ENCODE results near the gene EPC1.
A peak's percentile ranks its signal among the peaks of the same experiment; 100 is the strongest.
"Not testable (repeated sequence)": the region's sequence is repeated elsewhere in the genome, so short reads cannot be mapped to it uniquely, and the experiment has no call there.

The EPC1 gene, protein sequence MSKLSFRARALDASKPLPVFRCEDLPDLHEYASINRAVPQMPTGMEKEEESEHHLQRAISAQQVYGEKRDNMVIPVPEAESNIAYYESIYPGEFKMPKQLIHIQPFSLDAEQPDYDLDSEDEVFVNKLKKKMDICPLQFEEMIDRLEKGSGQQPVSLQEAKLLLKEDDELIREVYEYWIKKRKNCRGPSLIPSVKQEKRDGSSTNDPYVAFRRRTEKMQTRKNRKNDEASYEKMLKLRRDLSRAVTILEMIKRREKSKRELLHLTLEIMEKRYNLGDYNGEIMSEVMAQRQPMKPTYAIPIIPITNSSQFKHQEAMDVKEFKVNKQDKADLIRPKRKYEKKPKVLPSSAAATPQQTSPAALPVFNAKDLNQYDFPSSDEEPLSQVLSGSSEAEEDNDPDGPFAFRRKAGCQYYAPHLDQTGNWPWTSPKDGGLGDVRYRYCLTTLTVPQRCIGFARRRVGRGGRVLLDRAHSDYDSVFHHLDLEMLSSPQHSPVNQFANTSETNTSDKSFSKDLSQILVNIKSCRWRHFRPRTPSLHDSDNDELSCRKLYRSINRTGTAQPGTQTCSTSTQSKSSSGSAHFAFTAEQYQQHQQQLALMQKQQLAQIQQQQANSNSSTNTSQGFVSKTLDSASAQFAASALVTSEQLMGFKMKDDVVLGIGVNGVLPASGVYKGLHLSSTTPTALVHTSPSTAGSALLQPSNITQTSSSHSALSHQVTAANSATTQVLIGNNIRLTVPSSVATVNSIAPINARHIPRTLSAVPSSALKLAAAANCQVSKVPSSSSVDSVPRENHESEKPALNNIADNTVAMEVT

DNA sequence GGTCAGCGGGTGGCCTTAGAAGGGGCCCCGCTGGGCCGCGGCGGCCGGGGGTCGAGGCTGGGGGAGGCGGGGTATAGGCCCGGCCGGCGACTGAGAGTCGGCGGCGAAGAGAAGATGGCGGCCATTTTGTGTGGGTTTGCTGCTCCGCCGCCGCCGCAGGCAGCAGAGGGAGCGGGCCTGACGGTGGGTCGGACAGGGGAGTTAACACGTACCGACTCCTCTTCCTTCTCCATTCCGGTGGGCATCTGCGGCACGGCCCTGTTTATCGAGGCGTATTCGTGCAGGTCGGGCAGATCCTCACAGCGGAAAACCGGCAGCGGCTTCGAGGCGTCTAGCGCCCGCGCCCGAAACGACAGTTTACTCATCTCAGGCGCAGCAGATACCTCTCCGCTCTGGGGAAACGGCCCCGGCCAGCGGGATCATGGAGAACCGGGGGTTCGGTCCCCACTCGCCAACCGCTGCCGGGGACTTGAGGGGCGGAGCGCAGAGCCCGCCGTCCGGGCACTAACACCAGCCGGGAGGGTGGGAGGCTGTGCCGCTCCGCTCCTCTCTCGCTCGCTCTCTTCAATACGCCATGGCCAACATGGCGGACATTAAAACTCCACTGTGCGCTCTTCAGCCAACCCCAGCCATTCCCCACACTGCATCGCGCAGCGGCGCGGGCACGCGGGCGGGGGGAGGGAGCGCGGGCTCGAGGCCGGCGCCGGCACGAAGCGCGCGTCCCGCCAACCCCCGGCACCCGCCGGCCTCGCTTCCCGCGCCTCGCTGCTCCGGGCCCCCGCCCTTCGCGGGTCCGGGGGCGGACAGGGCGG, at the start of gene EPC1:
Gene EPC1, minus strand, starts transcription at position 608 of the 812 bp plus-strand sequence. Its CDS starts 243 bp downstream, at position 365.
- H3K27ac Mint-ChIP-seq = peak within 1 kb of the TSS; percentile 99
- peaks cover 66% of the 10 kb centered on the region for H3K4me1 Mint-ChIP-seq (ENCODE audit: low read depth)
- no peaks in the 10 kb centered on the region for H3K27me3 Mint-ChIP-seq
- no peaks in the 10 kb centered on the region for H3K9me3 Mint-ChIP-seq (ENCODE audit: low read depth)
- peak within 1 kb of the TSS; percentile 96 for H3K4me3 Mint-ChIP-seq
- H3K36me3 Mint-ChIP-seq = peaks cover 6% of the 10 kb centered on the region

DNA sequence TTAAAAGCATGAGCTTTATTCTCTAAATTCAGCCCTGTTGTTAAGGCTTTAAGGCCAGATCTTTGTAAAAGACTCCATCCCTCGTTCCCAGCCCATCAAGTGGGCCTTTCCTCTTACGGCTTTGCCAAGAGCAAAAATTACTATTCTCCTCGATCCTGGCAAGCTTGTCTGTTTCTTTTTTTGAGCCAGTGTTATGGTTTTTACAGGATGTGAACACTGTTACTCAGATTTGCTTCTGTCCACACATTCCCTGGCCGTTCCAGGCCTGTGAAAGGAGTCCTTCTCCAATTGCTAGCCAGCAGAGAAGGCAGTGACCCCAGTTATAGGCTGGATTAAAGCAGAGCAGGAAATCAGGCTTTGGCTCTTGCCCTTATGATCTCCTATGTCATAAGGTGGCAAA, 47.0 kb upstream of the EPC1 start:
- no peaks in the 10 kb centered on the region for H3K36me3 Mint-ChIP-seq
- no peak overlapping the region for H3K27ac Mint-ChIP-seq
- no peaks in the 10 kb centered on the region for H3K4me1 Mint-ChIP-seq (ENCODE audit: low read depth)
- H3K27me3 Mint-ChIP-seq = no peaks in the 10 kb centered on the region
- H3K4me3 Mint-ChIP-seq = no peak overlapping the region
- no peaks in the 10 kb centered on the region for H3K9me3 Mint-ChIP-seq (ENCODE audit: low read depth)

DNA sequence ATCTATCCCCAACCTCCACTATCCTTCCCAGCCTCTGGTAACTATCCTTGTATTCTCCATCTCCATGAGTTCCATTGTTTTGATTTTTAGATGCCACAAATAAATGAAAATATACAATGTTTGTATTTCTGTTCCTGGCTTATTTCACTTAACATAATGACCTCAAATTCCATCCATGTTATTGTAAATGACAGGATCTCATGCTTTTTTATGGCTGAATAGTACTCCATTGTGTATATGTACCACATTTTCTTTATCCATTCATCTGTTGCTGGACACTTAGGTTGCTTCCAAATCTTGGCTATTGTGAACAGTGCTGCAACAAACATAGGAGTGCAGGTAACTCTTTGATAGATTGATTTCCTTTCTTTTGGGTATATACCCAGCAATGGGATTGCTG, 45.3 kb upstream of the EPC1 start:
- not testable (repeated sequence) for H3K9me3 Mint-ChIP-seq (ENCODE audit: low read depth); H3K4me1 Mint-ChIP-seq (ENCODE audit: low read depth); H3K36me3 Mint-ChIP-seq; H3K27ac Mint-ChIP-seq; H3K27me3 Mint-ChIP-seq; H3K4me3 Mint-ChIP-seq

DNA sequence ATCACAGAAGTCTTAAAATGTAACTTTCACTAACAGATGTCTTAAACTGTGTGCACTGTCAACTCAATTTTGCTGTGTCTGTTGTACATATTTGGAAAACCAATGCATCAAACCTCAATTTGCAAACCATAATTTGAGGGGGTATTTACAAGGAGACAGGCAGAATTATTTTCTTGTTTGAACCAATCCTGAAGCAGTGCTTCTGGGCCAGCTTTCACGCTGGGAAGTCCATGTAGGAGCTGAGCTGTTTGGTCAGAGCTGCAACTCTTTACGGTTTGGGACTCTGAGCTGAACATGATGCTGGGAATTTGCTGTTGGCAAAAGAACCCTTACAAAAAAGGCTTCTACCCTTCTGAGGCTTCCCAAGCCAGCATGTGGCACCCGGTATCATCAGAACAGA, 43.2 kb upstream of the EPC1 start:
- Mint-ChIP-seq H3K4me1 (ENCODE audit: low read depth) (peaks cover 8% of the 10 kb centered on the region), H3K4me3 (no peak overlapping the region), H3K27ac (no peak overlapping the region), H3K36me3 (no peaks in the 10 kb centered on the region), H3K9me3 (ENCODE audit: low read depth) (no peaks in the 10 kb centered on the region), H3K27me3 (no peaks in the 10 kb centered on the region)

DNA sequence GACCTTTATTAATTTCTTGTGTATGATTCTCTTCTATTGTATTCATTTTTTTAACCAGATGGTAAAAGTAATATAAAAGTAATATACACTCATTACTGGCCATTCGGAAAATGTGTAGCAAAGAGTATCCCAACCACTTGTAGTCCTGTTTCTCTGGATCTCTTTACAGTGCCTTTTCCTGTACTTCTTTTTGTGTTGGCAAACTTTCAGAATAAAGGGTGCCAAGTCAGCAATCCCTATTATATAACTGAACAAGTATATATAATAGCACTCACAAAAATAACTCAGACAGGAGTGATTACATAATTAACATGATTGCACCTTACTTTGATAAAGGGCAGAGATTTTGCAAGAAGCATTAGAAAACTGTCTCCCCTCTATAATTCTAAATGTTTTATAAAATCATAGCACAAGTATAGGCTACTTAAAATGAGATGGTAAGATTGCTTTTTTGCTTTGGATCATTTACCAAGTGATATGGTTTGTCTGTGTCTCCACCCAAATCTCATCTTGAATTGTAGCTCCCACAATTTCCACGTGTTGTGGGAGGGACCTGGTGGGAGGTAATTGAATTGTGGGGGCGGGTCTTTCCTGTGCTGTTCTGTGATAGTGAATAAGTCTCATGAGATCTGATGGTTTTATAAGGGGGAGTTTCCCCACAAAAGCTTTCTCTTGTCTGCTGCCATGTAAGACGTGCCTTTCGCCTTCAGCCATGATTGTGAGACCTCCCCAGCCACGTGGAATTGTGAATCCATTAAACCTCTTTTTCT, 41.5 kb upstream of the EPC1 start:
- no peak overlapping the region for H3K4me3 Mint-ChIP-seq
- H3K27ac Mint-ChIP-seq = no peak overlapping the region
- no peaks in the 10 kb centered on the region for H3K27me3 Mint-ChIP-seq
- no peaks in the 10 kb centered on the region for H3K9me3 Mint-ChIP-seq (ENCODE audit: low read depth)
- peaks cover 8% of the 10 kb centered on the region for H3K4me1 Mint-ChIP-seq (ENCODE audit: low read depth)
- H3K36me3 Mint-ChIP-seq = no peaks in the 10 kb centered on the region

DNA sequence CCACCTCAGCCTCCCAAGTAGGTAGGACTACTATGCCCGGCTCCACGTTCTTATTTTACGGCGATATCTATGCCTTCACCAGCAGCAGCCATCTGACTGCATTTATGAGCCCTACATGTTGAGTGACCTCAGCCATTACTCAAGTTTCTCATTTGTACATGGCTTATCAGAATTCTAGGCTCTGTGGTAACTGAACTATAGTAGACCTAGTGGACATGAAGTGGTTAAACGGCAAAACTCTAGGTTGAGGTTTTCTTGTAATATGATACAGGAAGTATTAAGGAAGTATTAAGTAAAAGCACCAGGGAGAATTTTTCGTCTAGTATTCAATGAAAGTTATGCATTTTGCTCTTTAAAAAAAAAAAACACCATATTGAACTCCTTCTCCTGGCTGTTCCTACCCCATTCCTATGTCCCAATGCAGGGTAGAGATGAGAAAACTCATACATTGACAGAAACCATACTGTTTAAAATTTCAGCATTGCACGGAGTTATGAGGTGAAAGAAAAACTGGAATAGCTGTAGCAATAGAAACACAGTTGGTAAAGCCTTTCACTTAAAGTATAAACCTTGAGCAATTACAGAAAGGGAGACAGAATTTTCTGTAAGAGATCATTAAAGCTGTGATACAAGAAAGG, 39.8 kb upstream of the EPC1 start:
- H3K4me1 Mint-ChIP-seq (ENCODE audit: low read depth) = peaks cover 8% of the 10 kb centered on the region
- no peaks in the 10 kb centered on the region for H3K36me3 Mint-ChIP-seq
- H3K27me3 Mint-ChIP-seq = no peaks in the 10 kb centered on the region
- H3K27ac Mint-ChIP-seq = no peak overlapping the region
- peak overlapping the region; percentile 8 for H3K4me3 Mint-ChIP-seq
- no peaks in the 10 kb centered on the region for H3K9me3 Mint-ChIP-seq (ENCODE audit: low read depth)

DNA sequence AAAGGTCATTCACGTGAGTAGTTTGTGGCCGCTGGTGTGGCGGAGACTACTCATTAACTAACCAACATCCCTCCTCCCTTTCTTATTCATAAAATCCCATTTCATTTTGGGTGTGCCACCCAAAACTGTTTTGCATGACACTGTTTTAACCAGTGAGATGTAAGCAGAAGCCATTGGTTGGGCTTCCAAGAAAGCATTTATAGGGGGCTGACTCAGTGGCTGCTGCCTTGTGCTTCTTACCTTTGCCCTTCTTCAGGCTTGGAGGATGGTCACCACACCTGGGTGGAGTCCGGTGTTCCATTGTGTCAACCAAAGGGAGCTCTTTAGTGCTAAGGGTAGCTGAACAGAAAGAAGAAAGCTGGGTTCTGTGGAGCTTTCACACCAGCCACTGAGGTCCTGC, 37.2 kb upstream of the EPC1 start:
- H3K27ac Mint-ChIP-seq = no peak overlapping the region
- H3K27me3 Mint-ChIP-seq = no peaks in the 10 kb centered on the region
- no peaks in the 10 kb centered on the region for H3K36me3 Mint-ChIP-seq
- peaks cover 8% of the 10 kb centered on the region for H3K4me1 Mint-ChIP-seq (ENCODE audit: low read depth)
- no peak overlapping the region for H3K4me3 Mint-ChIP-seq
- no peaks in the 10 kb centered on the region for H3K9me3 Mint-ChIP-seq (ENCODE audit: low read depth)

DNA sequence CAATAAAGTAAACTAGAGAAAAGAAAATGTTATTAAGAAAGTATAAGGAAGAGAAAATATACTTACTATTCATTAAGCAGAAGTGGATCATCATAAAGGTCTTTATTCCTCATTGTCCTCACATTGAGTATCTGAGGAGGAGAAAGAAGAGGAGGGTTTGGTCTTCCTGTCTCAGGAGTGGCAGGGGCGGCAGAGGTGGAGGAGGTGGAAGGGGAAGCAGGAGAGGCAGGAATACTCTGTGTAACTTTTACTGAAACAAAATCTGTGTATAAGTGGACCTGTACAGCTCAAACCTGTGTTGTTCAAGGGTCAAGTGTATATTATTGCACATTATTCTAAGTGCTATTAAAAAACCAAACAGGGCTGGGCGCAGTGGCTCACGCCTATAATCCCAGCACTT, 34.2 kb upstream of the EPC1 start:
- Mint-ChIP-seq H3K4me1 (ENCODE audit: low read depth) (peaks cover 6% of the 10 kb centered on the region), H3K27me3 (no peaks in the 10 kb centered on the region), H3K9me3 (ENCODE audit: low read depth) (no peaks in the 10 kb centered on the region), H3K27ac (peak overlapping the region; percentile 42), H3K36me3 (no peaks in the 10 kb centered on the region), H3K4me3 (no peak overlapping the region)

DNA sequence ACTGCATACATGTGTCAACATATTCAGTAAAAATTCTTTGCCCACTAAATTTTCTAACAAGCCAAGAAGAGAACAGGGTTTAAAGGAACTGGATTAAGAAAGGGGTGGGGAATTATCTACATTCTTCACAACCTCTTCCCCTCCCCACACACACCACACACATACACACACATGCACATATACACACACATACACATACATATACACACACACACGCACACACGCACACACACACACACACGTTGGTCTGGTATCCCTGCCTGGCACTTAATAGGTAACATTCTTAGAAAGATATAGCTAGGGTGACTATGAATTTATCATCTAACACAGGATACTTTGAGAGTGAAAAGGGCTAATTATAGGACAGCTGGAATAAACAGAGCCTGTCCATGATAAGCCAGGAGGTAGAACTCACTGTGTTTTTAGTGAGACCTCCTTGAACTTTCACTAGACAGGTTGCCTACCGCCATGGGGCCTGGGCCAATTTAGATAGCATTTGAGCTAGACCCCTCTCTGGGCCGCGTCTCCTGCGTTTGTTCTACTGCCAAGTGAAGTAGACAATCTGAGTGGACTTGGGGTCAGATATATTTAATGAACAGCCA, 33.1 kb upstream of the EPC1 start:
- no peaks in the 10 kb centered on the region for H3K27me3 Mint-ChIP-seq
- no peak overlapping the region for H3K27ac Mint-ChIP-seq
- H3K36me3 Mint-ChIP-seq = no peaks in the 10 kb centered on the region
- H3K4me1 Mint-ChIP-seq (ENCODE audit: low read depth) = peaks cover 14% of the 10 kb centered on the region
- no peaks in the 10 kb centered on the region for H3K9me3 Mint-ChIP-seq (ENCODE audit: low read depth)
- no peak overlapping the region for H3K4me3 Mint-ChIP-seq

DNA sequence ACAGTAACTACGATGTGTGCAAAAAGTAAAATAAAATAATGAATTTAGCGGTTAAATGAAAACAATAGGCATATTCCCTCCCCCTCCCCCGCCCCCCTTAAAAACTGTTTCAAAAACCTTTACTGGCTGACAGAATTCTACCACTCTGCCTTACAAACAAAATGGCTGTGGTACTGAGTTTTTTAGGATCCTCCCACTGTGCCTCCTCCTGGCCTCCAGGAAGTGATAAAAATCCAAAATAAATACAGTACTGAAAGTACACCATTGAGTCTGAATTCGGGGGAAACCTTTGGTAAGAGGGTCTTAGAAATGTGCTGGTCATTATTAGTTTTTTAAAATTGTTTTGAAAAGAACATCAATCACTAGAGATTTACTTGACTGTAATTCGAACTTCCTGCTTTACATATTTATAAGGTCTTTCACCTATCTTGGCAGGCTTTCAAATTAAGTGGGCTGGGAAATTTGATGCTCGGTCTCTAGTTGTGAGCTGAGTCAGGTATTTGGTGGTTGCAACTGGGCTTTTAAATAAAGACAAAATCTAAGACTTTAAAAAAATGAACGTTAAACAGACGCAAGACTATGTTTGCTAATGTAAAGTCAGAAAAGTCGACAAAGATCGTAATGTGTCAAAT, 32.5 kb upstream of the EPC1 start:
- Mint-ChIP-seq H3K36me3 (no peaks in the 10 kb centered on the region), H3K27ac (no peak overlapping the region), H3K4me3 (no peak overlapping the region), H3K9me3 (ENCODE audit: low read depth) (no peaks in the 10 kb centered on the region), H3K4me1 (ENCODE audit: low read depth) (peaks cover 18% of the 10 kb centered on the region), H3K27me3 (no peaks in the 10 kb centered on the region)

DNA sequence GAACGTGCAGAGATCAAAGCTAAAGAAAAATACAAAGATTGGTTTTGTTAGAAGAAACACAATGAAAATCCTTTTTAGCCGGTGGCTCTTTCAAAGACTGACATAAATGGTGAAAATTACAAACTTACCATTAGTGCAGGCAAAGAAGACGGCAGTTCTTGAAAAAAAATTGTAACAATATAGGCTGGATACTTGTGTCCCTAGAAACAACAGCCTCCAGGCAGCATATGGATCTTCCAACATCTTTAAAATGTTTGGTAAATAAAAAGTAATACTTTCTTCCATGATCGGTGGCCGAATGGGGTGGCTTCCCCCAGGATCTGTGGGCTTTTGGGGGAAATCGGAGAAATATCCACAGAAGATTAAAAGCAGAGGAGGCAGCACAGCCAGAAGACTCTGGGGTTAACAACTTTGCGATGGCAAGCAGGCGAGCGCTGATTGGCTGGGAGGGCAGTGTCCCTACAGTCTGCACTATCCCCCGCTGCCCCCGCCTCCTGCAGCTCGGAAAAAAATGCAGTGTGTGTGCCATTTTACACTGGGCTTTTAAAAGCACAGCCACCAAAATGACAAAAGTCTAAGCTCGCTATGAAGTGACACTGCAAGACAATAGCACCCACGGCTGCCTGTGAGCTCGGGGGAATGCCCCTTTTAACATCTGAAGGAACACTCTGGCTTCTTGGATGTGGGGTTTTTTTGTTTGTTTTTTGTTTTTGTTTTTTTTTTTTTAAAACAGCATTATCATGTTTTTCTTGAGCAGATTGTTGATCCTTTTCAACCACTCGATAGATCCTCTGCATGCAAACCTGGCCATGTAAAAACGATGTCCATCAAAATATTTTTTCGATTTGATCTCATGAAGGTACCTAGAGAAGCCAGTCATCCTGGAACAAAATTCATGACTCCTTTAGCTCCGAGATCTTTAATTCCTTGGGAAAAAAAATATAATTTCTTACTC, 31.7 kb upstream of the EPC1 start:
- Mint-ChIP-seq H3K4me3 (no peak overlapping the region), H3K27ac (no peak overlapping the region), H3K27me3 (no peaks in the 10 kb centered on the region), H3K9me3 (ENCODE audit: low read depth) (no peaks in the 10 kb centered on the region), H3K36me3 (no peaks in the 10 kb centered on the region), H3K4me1 (ENCODE audit: low read depth) (peaks cover 25% of the 10 kb centered on the region)

DNA sequence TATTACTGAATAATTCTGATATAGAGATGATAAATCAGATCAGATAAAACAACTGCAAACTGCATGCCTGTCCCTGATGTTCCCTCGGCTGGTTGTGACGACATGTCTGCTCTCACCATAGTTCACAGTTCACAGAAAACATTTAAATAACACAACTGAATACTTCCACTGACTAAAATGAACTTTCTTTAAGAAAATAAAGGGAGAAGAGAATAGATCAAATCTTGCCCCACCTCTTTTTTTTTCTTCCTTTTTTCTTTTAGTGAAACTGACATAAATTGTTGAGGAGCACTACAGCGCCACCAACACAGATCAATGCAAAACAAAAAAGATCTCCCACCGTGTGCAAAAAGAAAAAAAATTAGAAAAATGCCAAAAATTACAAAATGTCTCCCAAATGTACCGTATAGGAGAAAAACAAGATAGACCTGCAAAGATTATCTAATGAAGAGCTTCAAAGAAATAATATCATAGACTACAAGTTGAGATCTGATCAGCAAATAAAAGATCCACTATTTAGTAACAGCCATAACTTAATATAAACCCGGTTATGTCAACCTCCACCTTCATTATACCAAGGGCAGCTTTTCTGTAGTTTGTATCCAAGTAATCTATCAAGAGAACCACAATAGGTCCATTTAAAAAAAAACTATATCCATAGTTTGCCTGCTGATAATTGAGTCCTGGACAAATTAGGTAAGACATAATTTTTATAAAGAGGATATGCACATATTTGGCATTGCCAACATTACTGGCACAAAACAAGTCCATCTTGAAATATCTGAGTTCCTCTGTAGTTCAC, 30.7 kb upstream of the EPC1 start:
- Mint-ChIP-seq H3K36me3 (no peaks in the 10 kb centered on the region), H3K9me3 (ENCODE audit: low read depth) (no peaks in the 10 kb centered on the region), H3K4me3 (no peak overlapping the region), H3K27ac (no peak overlapping the region), H3K27me3 (no peaks in the 10 kb centered on the region), H3K4me1 (ENCODE audit: low read depth) (peaks cover 32% of the 10 kb centered on the region)
